Adrenal gland (tissue), 12 donors: ENCODE measurements around the gene SLC9C2. TPM values are rescaled to one million over a fixed set of nuclear protein-coding genes. Genes with fewer than 3 reads are reported as not detected.

ENCODE experiments used
- DNase-seq, 7 donors: peaks; one replicate each; pipeline ENCODE4 v3.0.0-alpha.2; 2019 to 2020
- H3K27ac ChIP-seq, 5 donors: fragments of 200-600 bp; sonication (generic) in 4 of 5; 1 replicate in 3 of 5; 2 replicates in 2 of 5; pipeline versions ENCODE4 v1.5.1 to v1.8.0; 2016 to 2020; ENCODE audit warnings: mild to moderate bottlenecking in 1 of 5
- H3K27me3 ChIP-seq: fragments of 200-600 bp; 2 replicates; pipeline ENCODE4 v1.8.0; 2021
- H3K36me3 ChIP-seq, 2 donors: fragments of 200-600 bp; replicated peaks in 1 of 2; 1 replicate in 1 of 2; 2 replicates in 1 of 2; pipeline versions ENCODE4 v1.5.1 to v1.8.0; 2018 to 2022
- H3K4me1 ChIP-seq, 2 donors: fragments of 200-600 bp; replicated peaks in 1 of 2; 1 replicate in 1 of 2; 2 replicates in 1 of 2; pipeline versions ENCODE4 v1.5.1 to v1.8.0; 2018 to 2021
- H3K4me3 ChIP-seq, 4 donors: fragments of 200-600 bp; sonication (generic) in 3 of 4; one replicate each; pipeline ENCODE4 v1.5.1; 2016 to 2018
- H3K9me3 ChIP-seq, 3 donors: fragments of 200-600 bp; sonication (generic) in 1 of 3; replicated peaks in 1 of 3; 1 replicate in 2 of 3; 2 replicates in 1 of 3; pipeline versions ENCODE4 v1.5.1 to v1.8.0; 2016 to 2021
- POLR2A ChIP-seq, 2 donors: fragments of 450-650 bp; IDR thresholded peaks; one replicate each; pipeline ENCODE4 v1.6.1; 2017; ENCODE audit warnings: antibody characterized with exemption in 2 of 2, mild to moderate bottlenecking in 2 of 2, moderate library complexity in 1 of 2
- WGBS, 4 donors: extraction: QIAGEN DNeasy Blood & Tissue Kit in 2 of 4; methylation state at CpG; one replicate each; pipeline versions ENCODE4 v1.1.5 to v1.1.7; 2013 to 2017; 5-methylcytosine and 5-hydroxymethylcytosine counted together
- intact Hi-C, 2 donors: fragments of 100-400 bp; cut with DNase I; formaldehyde crosslinking; loops; one replicate each; pipeline versions ENCODE4 v1.14.1 to v1.15.0; 2022 to 2023
- polyA plus RNA-seq, 3 donors: library from polyadenylated mRNA; stranded (reverse); fragments of 200-250 nt in 2 of 3; fragments of 350-450 nt in 1 of 3; fragmentation: Illumina TruSeq in 1 of 3; extraction: RNeasy Lipid Tissue Mini Kit (QIAGEN cat#74804) in 1 of 3; gene quantifications; one replicate each; pipeline ENCODE4 v1.2.3, GENCODE V29; 2013 to 2014
- total RNA-seq, 9 donors: library from RNA; depleted of rRNA in 4 of 9; stranded (reverse); fragments of >200 nt in 4 of 9; fragments of 120-200 nt in 1 of 9; fragmentation: NEBNext Ultra II Directional in 1 of 9; extraction: Animal tissue kit (Norgen Biotek cat#: 25700) in 1 of 9; gene quantifications; one replicate each; pipeline versions ENCODE4 v1.1.0 to v1.2.4, GENCODE V29; 2013 to 2023
- TF ChIP-seq, protein P1 (sequence below), 6 experiments: fragments of 450-650 bp in 4 of 6; fragments of 200-600 bp in 2 of 6; sonication (generic) in 1 of 6; IDR thresholded peaks; 1 replicate in 5 of 6; 2 replicates in 1 of 6; pipeline versions ENCODE4 v1.5.1 to v1.8.0; 2016 to 2021; ENCODE audit warnings: antibody characterized with exemption in 6 of 6, mild to moderate bottlenecking in 2 of 6, moderate library complexity in 1 of 6
- donor health status: healthy with polysubstance abuse.
- donor health status: Bipolar disorder and iron deficiency.
- donor health status: DM: yes; HTN: yes; CAD: no.
- donor health status: DM: no; HTN: no; CAD: no.
- donor health status: DM: no; HTN: no; CAD: no.
- donor health status: DM: yes; HTN: yes; CAD: no.

The SLC9C2 gene
- total and polyA plus RNA-seq, 12 donors = 0.11 to 1.2 (median 0.33) TPM; not detected in 4

DNA sequence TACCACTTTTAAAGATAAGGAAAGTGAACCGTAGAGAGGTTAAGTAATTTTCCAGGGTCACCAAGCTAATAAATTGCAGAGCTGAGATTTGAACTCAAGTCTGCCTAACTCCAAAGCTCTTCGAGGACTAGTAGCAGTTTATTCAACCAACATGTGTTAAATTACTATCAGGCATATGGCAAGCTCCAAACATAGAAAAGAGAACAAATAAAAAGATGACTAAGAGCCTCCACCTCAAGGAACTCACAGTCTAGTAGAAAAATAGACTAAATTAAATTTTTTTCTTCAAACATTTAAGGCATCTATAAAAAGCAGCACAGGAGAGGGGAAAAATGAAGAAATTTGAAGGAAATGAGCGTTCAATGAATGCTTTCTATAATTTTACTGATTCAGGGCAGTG, 22.2 kb downstream of the SLC9C2 start:
- no peaks in the 10 kb centered on the region for H3K36me3 ChIP-seq
- H3K4me3 ChIP-seq = no peak overlapping the region
- no peak overlapping the region for H3K27ac ChIP-seq
- H3K27me3 ChIP-seq = no peaks in the 10 kb centered on the region
- no peak for DNase-seq
- intact Hi-C loops = no loop called here
- H3K4me1 ChIP-seq = no peaks in the 10 kb centered on the region
- TF ChIP-seq, protein P1, sequence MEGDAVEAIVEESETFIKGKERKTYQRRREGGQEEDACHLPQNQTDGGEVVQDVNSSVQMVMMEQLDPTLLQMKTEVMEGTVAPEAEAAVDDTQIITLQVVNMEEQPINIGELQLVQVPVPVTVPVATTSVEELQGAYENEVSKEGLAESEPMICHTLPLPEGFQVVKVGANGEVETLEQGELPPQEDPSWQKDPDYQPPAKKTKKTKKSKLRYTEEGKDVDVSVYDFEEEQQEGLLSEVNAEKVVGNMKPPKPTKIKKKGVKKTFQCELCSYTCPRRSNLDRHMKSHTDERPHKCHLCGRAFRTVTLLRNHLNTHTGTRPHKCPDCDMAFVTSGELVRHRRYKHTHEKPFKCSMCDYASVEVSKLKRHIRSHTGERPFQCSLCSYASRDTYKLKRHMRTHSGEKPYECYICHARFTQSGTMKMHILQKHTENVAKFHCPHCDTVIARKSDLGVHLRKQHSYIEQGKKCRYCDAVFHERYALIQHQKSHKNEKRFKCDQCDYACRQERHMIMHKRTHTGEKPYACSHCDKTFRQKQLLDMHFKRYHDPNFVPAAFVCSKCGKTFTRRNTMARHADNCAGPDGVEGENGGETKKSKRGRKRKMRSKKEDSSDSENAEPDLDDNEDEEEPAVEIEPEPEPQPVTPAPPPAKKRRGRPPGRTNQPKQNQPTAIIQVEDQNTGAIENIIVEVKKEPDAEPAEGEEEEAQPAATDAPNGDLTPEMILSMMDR (IDR thresholded peaks at IDR 0.05) = no peak
- no peak for TF ChIP-seq POLR2A (IDR thresholded peaks at IDR 0.05)
- no peaks in the 10 kb centered on the region for H3K9me3 ChIP-seq
- 61 to 79% (median 70%) methylated on average over 3 of the region's 3 CpGs for WGBS, 4 donors

DNA sequence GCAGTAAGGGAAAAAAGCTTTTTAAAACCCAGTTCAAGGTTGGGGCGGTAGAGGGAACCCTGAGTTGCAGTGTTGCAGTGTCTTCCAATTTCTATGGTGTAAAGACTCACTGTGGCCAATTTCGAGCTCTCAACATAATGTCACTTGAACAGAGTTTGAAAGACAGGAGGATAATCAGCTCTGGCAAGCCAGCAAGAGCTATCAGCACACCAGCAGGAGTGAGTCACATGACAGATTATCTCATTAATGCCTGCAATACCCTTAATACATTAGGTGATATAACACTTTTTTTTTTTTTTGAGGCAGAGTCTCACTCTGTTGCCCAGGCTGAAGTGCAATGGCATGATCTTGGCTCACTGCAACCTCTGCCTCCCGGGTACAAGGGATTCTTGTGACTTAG, 22.8 kb downstream of the SLC9C2 start:
- WGBS, 4 donors = 82 to 94% (median 83%) methylated on average over 3 of the region's 3 CpGs
- H3K36me3 ChIP-seq = no peaks in the 10 kb centered on the region
- no peaks in the 10 kb centered on the region for H3K4me1 ChIP-seq
- TF ChIP-seq, protein P1 (IDR thresholded peaks at IDR 0.05) = no peak
- TF ChIP-seq POLR2A (IDR thresholded peaks at IDR 0.05) = no peak
- H3K4me3 ChIP-seq = no peak overlapping the region
- no peaks in the 10 kb centered on the region for H3K27me3 ChIP-seq
- H3K27ac ChIP-seq = no peak overlapping the region
- no peaks in the 10 kb centered on the region for H3K9me3 ChIP-seq
- intact Hi-C loops = no loop called here
- DNase-seq = no peak

DNA sequence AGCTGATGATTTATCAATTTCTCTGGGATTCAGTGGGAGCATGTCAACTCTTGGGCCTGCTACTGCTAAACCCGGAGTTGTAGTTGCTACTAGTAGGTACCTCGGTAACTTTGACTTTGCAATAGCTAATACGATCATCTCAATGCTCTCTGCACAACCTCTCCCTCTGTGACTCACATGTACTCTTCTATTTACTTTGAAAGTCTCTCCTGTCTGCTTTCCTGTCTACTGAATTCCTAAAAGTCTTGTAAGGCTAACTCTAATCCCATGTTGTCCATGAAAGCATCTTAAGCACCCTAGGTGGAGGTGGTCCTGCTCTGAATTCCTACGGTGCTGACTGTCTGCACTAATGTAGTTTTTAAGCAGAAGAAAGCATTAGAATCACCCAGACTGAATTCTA, 29.3 kb downstream of the SLC9C2 start:
- intact Hi-C loops = no loop called here
- DNase-seq = no peak

DNA sequence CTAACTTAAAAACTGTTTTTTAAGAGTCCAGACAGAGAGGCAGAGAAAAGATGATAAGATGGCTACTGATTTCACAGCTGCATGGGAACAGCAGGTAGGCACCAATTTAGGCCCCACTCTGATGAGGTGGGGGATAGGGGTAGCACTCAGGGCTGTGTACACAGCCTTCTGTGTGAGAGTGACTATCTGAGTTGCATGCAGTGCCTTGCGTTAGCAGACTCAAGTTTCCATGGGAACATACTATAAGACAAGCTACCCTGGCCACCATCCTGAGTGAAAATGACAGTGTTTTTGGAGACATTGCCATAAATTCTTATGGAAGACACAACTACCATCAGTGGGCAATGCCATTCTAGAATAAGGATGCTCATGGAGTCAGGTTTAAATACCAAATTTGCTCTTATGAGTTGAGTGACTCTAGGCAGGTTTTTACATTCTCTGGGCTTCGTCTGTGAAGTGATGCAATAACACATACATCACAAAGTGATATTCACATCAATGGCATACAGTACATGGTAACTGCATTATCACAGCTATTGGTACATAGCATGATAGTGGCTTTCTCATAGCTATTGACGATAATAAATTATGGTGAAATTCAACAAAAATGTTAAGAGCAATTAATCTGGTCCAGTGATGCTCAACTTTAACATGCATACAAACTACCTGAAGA, 30.5 kb downstream of the SLC9C2 start:
- Histone ChIP-seq H3K4me1 (no peaks in the 10 kb centered on the region), H3K9me3 (no peaks in the 10 kb centered on the region), H3K36me3 (no peaks in the 10 kb centered on the region), H3K4me3 (no peak overlapping the region), H3K27ac (no peak overlapping the region), H3K27me3 (no peaks in the 10 kb centered on the region)
- DNase-seq = no peak
- TF ChIP-seq, protein P1 (IDR thresholded peaks at IDR 0.05) = no peak
- TF ChIP-seq POLR2A (IDR thresholded peaks at IDR 0.05) = no peak
- WGBS, 4 donors = 86 to 92% (median 89%) methylated on average over 3 of the region's 3 CpGs
- intact Hi-C loops = no loop called here

More for the DNA sequence above, 29.3 kb downstream of the SLC9C2 start:
- no peaks in the 10 kb centered on the region for H3K4me1 ChIP-seq
- no peaks in the 10 kb centered on the region for H3K27me3 ChIP-seq
- no peak overlapping the region for H3K27ac ChIP-seq
- no peak for TF ChIP-seq POLR2A (IDR thresholded peaks at IDR 0.05)
- TF ChIP-seq, protein P1 (IDR thresholded peaks at IDR 0.05) = no peak
- 87 to 91% (median 89%) methylated on average over 4 of the region's 4 CpGs for WGBS, 4 donors
- no peaks in the 10 kb centered on the region for H3K9me3 ChIP-seq
- H3K4me3 ChIP-seq = no peak overlapping the region
- H3K36me3 ChIP-seq = no peaks in the 10 kb centered on the region
